Loucy (cell line): ENCODE data around the gene CNTNAP2.

Experiments used
- H2AFZ ChIP-seq: fragments of 200-600 bp; sonication (generic); 2 replicates; pipeline ENCODE4 v1.6.0; 2016; ENCODE audit warnings: antibody characterized with exemption, mild to moderate bottlenecking, low read length, moderate library complexity
- H3F3A ChIP-seq: fragments of 200-600 bp; 2 replicates; pipeline ENCODE4 v1.6.0; 2016; ENCODE audit warnings: antibody characterized with exemption, low read depth, mild to moderate bottlenecking
- H3K27me3 ChIP-seq: fragments of 200-600 bp; sonication (generic); 2 replicates; pipeline ENCODE4 v1.6.1; 2014; ENCODE audit warnings: low read length, mild to moderate bottlenecking; ENCODE audit not compliant: insufficient read depth, poor library complexity, severe bottlenecking
- H3K36me3 ChIP-seq: fragments of 200-600 bp; sonication (generic); 2 replicates; pipeline ENCODE4 v1.6.1; 2016; ENCODE audit warnings: low read length; ENCODE audit not compliant: insufficient read depth
- H3K4me1 ChIP-seq: fragments of 200-600 bp; sonication (generic); 2 replicates; pipeline ENCODE4 v1.5.1; 2014; ENCODE audit warnings: low read length, mild to moderate bottlenecking; ENCODE audit not compliant: insufficient read depth, poor library complexity, severe bottlenecking
- H3K4me2 ChIP-seq: fragments of 200-600 bp; sonication (generic); 2 replicates; pipeline ENCODE4 v1.6.0; 2014; ENCODE audit warnings: antibody characterized with exemption, low read length, low read depth, mild to moderate bottlenecking; ENCODE audit not compliant: poor library complexity, severe bottlenecking
- H3K4me3 ChIP-seq: fragments of 200-600 bp; sonication (generic); 2 replicates; pipeline ENCODE4 v1.5.1; 2014; ENCODE audit warnings: low read length, mild to moderate bottlenecking, mixed read lengths; ENCODE audit not compliant: poor library complexity, severe bottlenecking
- H3K79me2 ChIP-seq: fragments of 200-600 bp; sonication (generic); 2 replicates; pipeline ENCODE4 v1.6.1; 2014; ENCODE audit warnings: low read length; ENCODE audit not compliant: insufficient read depth
- H3K9ac ChIP-seq: fragments of 200-600 bp; sonication (generic); 2 replicates; pipeline ENCODE4 v1.6.0; 2014; ENCODE audit warnings: mild to moderate bottlenecking, low read depth, low read length, moderate library complexity; ENCODE audit not compliant: poor library complexity, severe bottlenecking
- H3K9me2 ChIP-seq: fragments of 200-600 bp; sonication (generic); replicated peaks from 2 replicates; pipeline ENCODE4 v1.6.1; 2016; ENCODE audit warnings: low read depth, low read length, mixed read lengths
- H3K9me3 ChIP-seq: fragments of 200-600 bp; sonication (generic); 2 replicates; pipeline ENCODE4 v1.6.1; 2014; ENCODE audit warnings: mild to moderate bottlenecking, antibody characterized with exemption, low read length, low read depth; ENCODE audit not compliant: insufficient read depth
- H4K20me1 ChIP-seq: fragments of 200-600 bp; sonication (generic); 2 replicates; pipeline ENCODE4 v1.6.0; 2014; ENCODE audit warnings: antibody characterized with exemption, low read length, mild to moderate bottlenecking; ENCODE audit not compliant: insufficient read depth, poor library complexity, severe bottlenecking
- CTCF ChIP-seq: fragments of 200-600 bp; sonication (generic); conservative IDR thresholded peaks from 2 replicates; pipeline ENCODE4 v1.5.1; 2014; ENCODE audit warnings: mild to moderate bottlenecking, antibody characterized with exemption, low read length
- EZH2phosphoT487 ChIP-seq: fragments of 200-600 bp; IDR thresholded peaks from 2 replicates; pipeline ENCODE4 v1.6.1; 2018; ENCODE audit warnings: antibody characterized with exemption, mild to moderate bottlenecking, moderate library complexity, borderline replicate concordance

The CNTNAP2 gene

GRCh38 chr7:147579148-147579547 lies 1462.5 kb downstream of the CNTNAP2 start:
- H3F3A ChIP-seq, result no peaks in the 10 kb centered on the region
- no peak overlapping the region for H2AFZ ChIP-seq
- H4K20me1 ChIP-seq, result no peaks in the 10 kb centered on the region
- no peaks in the 10 kb centered on the region for H3K9me3 ChIP-seq
- H3K27me3 ChIP-seq, result no peaks in the 10 kb centered on the region
- H3K4me1 ChIP-seq, result no peaks in the 10 kb centered on the region
- no peak overlapping the region for H3K4me3 ChIP-seq
- no peak overlapping the region for H3K4me2 ChIP-seq
- H3K9ac ChIP-seq, result no peak overlapping the region
- no peaks in the 10 kb centered on the region for H3K79me2 ChIP-seq
- no peaks in the 10 kb centered on the region for H3K9me2 ChIP-seq
- TF ChIP-seq EZH2phosphoT487 (no peak), CTCF (no peak)
- no peaks in the 10 kb centered on the region for H3K36me3 ChIP-seq

- H3K79me2 ChIP-seq, result no peaks in the 10 kb centered on the region
- H3K9me3 ChIP-seq, result no peaks in the 10 kb centered on the region
- H3K4me2 ChIP-seq, result no peak overlapping the region
- no peaks in the 10 kb centered on the region for H4K20me1 ChIP-seq
- no peaks in the 10 kb centered on the region for H3K4me1 ChIP-seq
- H3K9ac ChIP-seq, result no peak overlapping the region
- no peak overlapping the region for H3K4me3 ChIP-seq
- no peak overlapping the region for H2AFZ ChIP-seq
- TF ChIP-seq EZH2phosphoT487, result no peak
- no peak for TF ChIP-seq CTCF
- H3K27me3 ChIP-seq, result no peaks in the 10 kb centered on the region
- no peaks in the 10 kb centered on the region for H3F3A ChIP-seq
- no peaks in the 10 kb centered on the region for H3K9me2 ChIP-seq
- H3K36me3 ChIP-seq, result no peaks in the 10 kb centered on the region
Observed at GRCh38 chr7:147584771-147585193, 1468.2 kb downstream of the CNTNAP2 start.

- H3K9ac ChIP-seq, result no peak overlapping the region
- H2AFZ ChIP-seq, result no peak overlapping the region
- H3K4me2 ChIP-seq, result no peak overlapping the region
- TF ChIP-seq CTCF (no peak), EZH2phosphoT487 (no peak)
- H3K9me3 ChIP-seq, result no peaks in the 10 kb centered on the region
- no peaks in the 10 kb centered on the region for H3K36me3 ChIP-seq
- no peaks in the 10 kb centered on the region for H3K79me2 ChIP-seq
- no peaks in the 10 kb centered on the region for H3K4me1 ChIP-seq
- H3K4me3 ChIP-seq, result no peak overlapping the region
- no peaks in the 10 kb centered on the region for H3K27me3 ChIP-seq
- H3K9me2 ChIP-seq, result no peaks in the 10 kb centered on the region
- H3F3A ChIP-seq, result no peaks in the 10 kb centered on the region
- no peaks in the 10 kb centered on the region for H4K20me1 ChIP-seq
Observed at GRCh38 chr7:147586110-147586509, 1469.5 kb downstream of the CNTNAP2 start.
